H9 (cell line): ENCODE data around the gene MRPL23. TPM values are rescaled to one million over a fixed set of nuclear protein-coding genes. Genes with fewer than 3 reads are reported as not detected.

Experiments
- DNase-seq: peaks from one replicate; pipeline ENCODE4 v3.0.0-alpha.2; 2017
- H2AFZ ChIP-seq: one replicate; pipeline ENCODE4 v1.6.1; 2013; ENCODE audit warnings: mild to moderate bottlenecking, low read length, control low read depth, moderate library complexity
- H2AK5ac ChIP-seq: 2 replicates; pipeline ENCODE4 v1.6.1; 2013; ENCODE audit warnings: low read length, control low read depth, mixed read lengths; ENCODE audit not compliant: insufficient read length
- H2BK120ac ChIP-seq: one replicate; pipeline ENCODE4 v1.6.1; 2013; ENCODE audit warnings: low read depth, mild to moderate bottlenecking, low read length, control low read depth, inconsistent platforms; ENCODE audit not compliant: poor library complexity, severe bottlenecking
- H2BK12ac ChIP-seq: 2 replicates; pipeline ENCODE4 v1.6.1; 2013; ENCODE audit warnings: low read length, control low read depth, mixed read lengths, low read depth; ENCODE audit not compliant: insufficient read length
- H2BK15ac ChIP-seq: 2 replicates; pipeline ENCODE4 v1.6.1; 2013; ENCODE audit warnings: low read depth, low read length, control low read depth
- H2BK20ac ChIP-seq: one replicate; pipeline ENCODE4 v1.6.1; 2013; ENCODE audit warnings: low read depth, mild to moderate bottlenecking, low read length, control low read depth, inconsistent platforms; ENCODE audit not compliant: poor library complexity, severe bottlenecking
- H2BK5ac ChIP-seq: 2 replicates; pipeline ENCODE4 v1.6.1; 2013; ENCODE audit warnings: low read length, control low read depth, mixed read lengths; ENCODE audit not compliant: insufficient read length
- H3K14ac ChIP-seq: 2 replicates; pipeline ENCODE4 v1.6.1; 2013; ENCODE audit warnings: low read length, control low read depth; ENCODE audit not compliant: insufficient read depth
- H3K18ac ChIP-seq: 2 replicates; pipeline ENCODE4 v1.6.1; 2013; ENCODE audit warnings: low read depth, mild to moderate bottlenecking, mixed read lengths, low read length, control low read depth; ENCODE audit not compliant: insufficient read length
- H3K23ac ChIP-seq: 2 replicates; pipeline ENCODE4 v1.6.1; 2013; ENCODE audit warnings: low read length, control low read depth, mixed read lengths, low read depth; ENCODE audit not compliant: insufficient read length
- H3K23me2 ChIP-seq: 2 replicates; pipeline ENCODE4 v1.6.1; 2013; ENCODE audit warnings: low read depth, mild to moderate bottlenecking, mixed read lengths, low read length, control low read depth; ENCODE audit not compliant: insufficient read length, poor library complexity, severe bottlenecking
- H3K27ac ChIP-seq: 2 replicates; pipeline ENCODE4 v1.5.1; 2013; ENCODE audit warnings: low read length, control low read depth, mixed read lengths, low read depth; ENCODE audit not compliant: insufficient read length
- H3K27me3 ChIP-seq: 2 replicates; pipeline ENCODE4 v1.6.1; 2013; ENCODE audit warnings: low read length, control low read depth, inconsistent platforms; ENCODE audit not compliant: insufficient read depth
- H3K4ac ChIP-seq: 2 replicates; pipeline ENCODE4 v1.6.1; 2013; ENCODE audit warnings: low read depth, mild to moderate bottlenecking, control low read depth, inconsistent platforms, low read length, moderate library complexity
- H3K4me1 ChIP-seq: 2 replicates; pipeline ENCODE4 v1.6.1; 2013; ENCODE audit warnings: low read length, control low read depth, inconsistent platforms; ENCODE audit not compliant: insufficient read depth
- H3K4me2 ChIP-seq: 2 replicates; pipeline ENCODE4 v1.6.1; 2013; ENCODE audit warnings: low read length, control low read depth, mixed read lengths; ENCODE audit not compliant: insufficient read length, insufficient read depth
- H3K56ac ChIP-seq: 2 replicates; pipeline ENCODE4 v1.6.1; 2013; ENCODE audit warnings: low read depth, mild to moderate bottlenecking, mixed read lengths, low read length, control low read depth; ENCODE audit not compliant: insufficient read length
- H3K79me1 ChIP-seq: 2 replicates; pipeline ENCODE4 v1.6.1; 2013; ENCODE audit warnings: low read depth, mild to moderate bottlenecking, moderate library complexity, low read length, control low read depth, inconsistent platforms; ENCODE audit not compliant: insufficient read depth, poor library complexity, severe bottlenecking
- H3K79me2 ChIP-seq: 2 replicates; pipeline ENCODE4 v1.6.1; 2013; ENCODE audit warnings: low read length, control low read depth, inconsistent platforms; ENCODE audit not compliant: insufficient read depth
- H3K9ac ChIP-seq: 2 replicates; pipeline ENCODE4 v1.6.1; 2013; ENCODE audit warnings: low read length, control low read depth, mixed read lengths; ENCODE audit not compliant: insufficient read length; ENCODE audit errors: extremely low read depth
- H3K9me3 ChIP-seq: one replicate; pipeline ENCODE4 v1.6.1; 2013; ENCODE audit warnings: low read depth, low read length, inconsistent platforms; ENCODE audit not compliant: control insufficient read depth
- H3T11ph ChIP-seq: one replicate; pipeline ENCODE4 v1.6.1; 2013; ENCODE audit warnings: mild to moderate bottlenecking, low read length, control low read depth, inconsistent platforms
- H4K20me1 ChIP-seq: one replicate; pipeline ENCODE4 v1.6.1; 2013; ENCODE audit not compliant: control insufficient read depth, insufficient read length, insufficient read depth
- H4K5ac ChIP-seq: 2 replicates; pipeline ENCODE4 v1.6.1; 2013; ENCODE audit warnings: low read depth, mild to moderate bottlenecking, mixed read lengths, low read length, control low read depth; ENCODE audit not compliant: insufficient read length
- H4K8ac ChIP-seq: replicated peaks from 2 replicates; pipeline ENCODE4 v1.6.1; 2013; ENCODE audit warnings: low read length, control low read depth, mixed read lengths, low read depth; ENCODE audit not compliant: insufficient read length
- H4K91ac ChIP-seq: 2 replicates; pipeline ENCODE4 v1.6.1; 2013; ENCODE audit warnings: low read depth, mild to moderate bottlenecking, moderate library complexity, mixed read lengths, low read length, control low read depth; ENCODE audit not compliant: insufficient read length
- H3K27ac Mint-ChIP-seq, 3 experiments: 2 replicates in 2 of 3; 3 replicates in 1 of 3; pipeline ENCODE4 v1.8.0; 2020 to 2021; ENCODE audit warnings: mixed read lengths in 3 of 3, mild to moderate bottlenecking in 1 of 3, moderate library complexity in 1 of 3
- H3K27me3 Mint-ChIP-seq: 2 replicates; pipeline ENCODE4 v1.8.0; 2021; ENCODE audit warnings: low read depth, mild to moderate bottlenecking, moderate library complexity, mixed read lengths
- H3K36me3 Mint-ChIP-seq, 3 experiments: 2 replicates in 2 of 3; 3 replicates in 1 of 3; pipeline ENCODE4 v1.8.0; 2020 to 2021; ENCODE audit warnings: low read depth in 3 of 3, mixed read lengths in 3 of 3; ENCODE audit not compliant: insufficient read depth in 1 of 3
- H3K4me1 Mint-ChIP-seq, 2 experiments: 2 replicates each; pipeline ENCODE4 v1.8.0; 2020; ENCODE audit warnings: mixed read lengths in 2 of 2
- H3K4me3 Mint-ChIP-seq, 2 experiments: 2 replicates in 1 of 2; 3 replicates in 1 of 2; pipeline ENCODE4 v1.8.0; 2020 to 2021; ENCODE audit warnings: mild to moderate bottlenecking in 2 of 2, mixed read lengths in 2 of 2, moderate library complexity in 1 of 2
- H3K9me3 Mint-ChIP-seq, 2 experiments: 2 replicates in 1 of 2; 3 replicates in 1 of 2; pipeline ENCODE4 v1.8.0; 2020; ENCODE audit warnings: mild to moderate bottlenecking in 2 of 2, mixed read lengths in 2 of 2, moderate library complexity in 1 of 2
- WGBS: extraction: QIAGEN DNeasy Blood & Tissue Kit; methylation state at CpG from one replicate; pipeline ENCODE4 v1.1.7; 2013; ENCODE audit warnings: missing lambda C conversion rate, low lambda C conversion rate, mixed read lengths; ENCODE audit not compliant: insufficient read length; ENCODE audit errors: extremely low coverage; 5-methylcytosine and 5-hydroxymethylcytosine counted together
- total RNA-seq: library from RNA; stranded (reverse); gene quantifications from 2 replicates; pipeline ENCODE4 v1.2.1, GENCODE V29; 2021
- TF ChIP-seq, protein P1 (sequence below): fragments of 200-600 bp; sonication (generic); conservative IDR thresholded peaks from 3 replicates; pipeline ENCODE4 v1.8.0; 2021; ENCODE audit warnings: antibody characterized with exemption, mild to moderate bottlenecking

MRPL23 gene
- total RNA-seq, 1 experiment from 2014 or later, result 67.3 TPM

DNA sequence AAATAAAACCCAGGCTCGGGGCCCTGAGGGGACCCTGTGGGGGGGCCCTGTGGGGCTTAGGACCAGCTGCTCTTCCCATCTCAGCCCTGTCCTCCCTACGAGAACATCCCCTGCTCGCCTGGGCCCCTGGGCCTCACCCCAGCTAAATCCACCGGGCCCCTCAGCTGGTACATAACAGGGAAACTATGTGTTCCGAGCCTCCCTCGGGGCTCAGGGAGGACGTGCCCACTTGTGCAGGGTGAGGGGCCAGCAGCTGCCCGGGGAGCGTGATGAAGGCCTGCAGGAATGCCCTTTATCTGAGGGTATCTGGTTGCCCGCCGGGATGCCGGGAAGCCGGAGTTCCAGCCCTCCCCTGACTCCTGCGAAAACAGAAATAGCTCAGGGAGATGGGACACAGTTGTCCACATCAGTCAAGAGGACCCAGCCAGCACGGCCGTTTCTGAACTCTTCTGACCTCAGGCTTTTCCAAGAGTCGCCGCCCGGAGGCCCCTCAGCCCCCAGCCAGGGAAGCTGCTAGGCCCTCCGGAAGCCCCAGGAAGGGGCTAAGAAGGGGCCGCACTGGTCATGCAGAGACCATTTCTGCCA is 20.6 kb downstream of the MRPL23 start:
- no peak overlapping the region for H3K4ac ChIP-seq
- no peaks in the 10 kb centered on the region for H4K20me1 ChIP-seq
- no peak for DNase-seq
- no peaks in the 10 kb centered on the region for H3K27me3 Mint-ChIP-seq
- no peak overlapping the region for H4K5ac ChIP-seq
- no peak overlapping the region for H3T11ph ChIP-seq
- H2AFZ ChIP-seq, result no peak overlapping the region
- no peak overlapping the region for H2BK12ac ChIP-seq
- no peak overlapping the region for H3K14ac ChIP-seq
- no peak overlapping the region for H3K27ac Mint-ChIP-seq
- TF ChIP-seq, protein P1, sequence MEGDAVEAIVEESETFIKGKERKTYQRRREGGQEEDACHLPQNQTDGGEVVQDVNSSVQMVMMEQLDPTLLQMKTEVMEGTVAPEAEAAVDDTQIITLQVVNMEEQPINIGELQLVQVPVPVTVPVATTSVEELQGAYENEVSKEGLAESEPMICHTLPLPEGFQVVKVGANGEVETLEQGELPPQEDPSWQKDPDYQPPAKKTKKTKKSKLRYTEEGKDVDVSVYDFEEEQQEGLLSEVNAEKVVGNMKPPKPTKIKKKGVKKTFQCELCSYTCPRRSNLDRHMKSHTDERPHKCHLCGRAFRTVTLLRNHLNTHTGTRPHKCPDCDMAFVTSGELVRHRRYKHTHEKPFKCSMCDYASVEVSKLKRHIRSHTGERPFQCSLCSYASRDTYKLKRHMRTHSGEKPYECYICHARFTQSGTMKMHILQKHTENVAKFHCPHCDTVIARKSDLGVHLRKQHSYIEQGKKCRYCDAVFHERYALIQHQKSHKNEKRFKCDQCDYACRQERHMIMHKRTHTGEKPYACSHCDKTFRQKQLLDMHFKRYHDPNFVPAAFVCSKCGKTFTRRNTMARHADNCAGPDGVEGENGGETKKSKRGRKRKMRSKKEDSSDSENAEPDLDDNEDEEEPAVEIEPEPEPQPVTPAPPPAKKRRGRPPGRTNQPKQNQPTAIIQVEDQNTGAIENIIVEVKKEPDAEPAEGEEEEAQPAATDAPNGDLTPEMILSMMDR, result no peak
- H3K79me2 ChIP-seq, result no peaks in the 10 kb centered on the region
- no peak overlapping the region for H3K23ac ChIP-seq
- no peak overlapping the region for H4K8ac ChIP-seq
- no peak overlapping the region for H4K91ac ChIP-seq
- no peak overlapping the region for H3K18ac ChIP-seq
- H3K9me3 ChIP-seq, result no peaks in the 10 kb centered on the region
- no peaks in the 10 kb centered on the region for H3K79me1 ChIP-seq
- no peak overlapping the region for H2BK120ac ChIP-seq
- H3K27ac ChIP-seq, result no peak overlapping the region
- no peak overlapping the region for H2BK5ac ChIP-seq
- no peaks in the 10 kb centered on the region for H3K9me3 Mint-ChIP-seq
- H2BK15ac ChIP-seq, result no peak overlapping the region
- WGBS, result no CpG with 5 or more reads among the region's 21 CpGs
- no peak overlapping the region for H2AK5ac ChIP-seq
- H3K56ac ChIP-seq, result no peak overlapping the region
- H3K4me2 ChIP-seq, result no peak overlapping the region
- H2BK20ac ChIP-seq, result no peak overlapping the region
- no peaks in the 10 kb centered on the region for H3K4me1 ChIP-seq
- H3K4me1 Mint-ChIP-seq, result no peaks in the 10 kb centered on the region
- H3K23me2 ChIP-seq, result no peaks in the 10 kb centered on the region
- no peaks in the 10 kb centered on the region for H3K36me3 Mint-ChIP-seq
- no peak overlapping the region for H3K4me3 Mint-ChIP-seq
- no peaks in the 10 kb centered on the region for H3K27me3 ChIP-seq
- H3K9ac ChIP-seq, result no peak overlapping the region
